ENCODE data around the gene FAM81A. TPM values are rescaled to one million over a fixed set of nuclear protein-coding genes. Genes with fewer than 3 reads are reported as not detected.

Gene FAM81A
- total and polyA plus RNA-seq, 9 of the 15 experiments (the other 6 are each of a cell fraction or from before 2014, with no cell fraction given): not detected

DNA sequence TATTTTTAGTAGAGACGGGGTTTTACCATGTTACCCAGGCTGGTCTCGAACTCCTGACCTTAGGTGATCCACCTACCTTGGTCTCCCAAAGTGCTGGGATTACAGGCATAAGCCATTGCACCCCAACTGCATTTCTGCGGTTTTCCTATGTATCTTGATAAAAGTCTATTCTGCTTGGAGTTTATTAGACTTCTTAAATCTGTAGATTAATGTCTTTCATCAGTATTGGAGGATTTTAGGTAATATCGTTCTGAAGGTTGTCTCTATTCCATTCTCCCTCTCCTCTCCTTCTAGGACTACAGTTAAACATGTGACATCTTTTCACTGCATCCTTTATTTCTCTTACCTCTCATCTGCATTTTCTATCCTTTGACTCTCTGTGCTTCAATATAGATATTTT is 127.3 kb downstream of the FAM81A start:
- Histone ChIP-seq H3K4me3 (no peak overlapping the region), H3K27ac (ENCODE audit: extremely low read depth, low read depth, low read length) (no peak overlapping the region), H3K4me1 (replicated peaks in 1 of 2; ENCODE audit: control insufficient read depth in 2 of 2, insufficient read depth in 2 of 2, low read length in 2 of 2) (no peaks in the 10 kb centered on the region), H3K9ac (ENCODE audit: insufficient read depth in 1 of 2, low read depth in 2 of 2, low read length in 2 of 2) (no peak overlapping the region), H3K27me3 (ENCODE audit: control insufficient read depth in 2 of 2, insufficient read depth in 2 of 2, low read length in 2 of 2) (peaks cover 0 to 7% of the 10 kb centered on the region in 2 experiments; a peak in 2 of 5 replicates), H4K20me1 (replicated peaks; ENCODE audit: control insufficient read depth, insufficient read depth, low read length) (no peaks in the 10 kb centered on the region), H3K79me2 (ENCODE audit: control insufficient read depth, insufficient read depth, low read length) (no peaks in the 10 kb centered on the region), H2AFZ (ENCODE audit: low read depth, low read length) (no peak overlapping the region), H3K4me2 (ENCODE audit: insufficient read depth, low read length) (no peak overlapping the region), H3K36me3 (ENCODE audit: control insufficient read depth, insufficient read depth, low read length) (no peaks in the 10 kb centered on the region), H3K9me3 (replicated peaks; ENCODE audit: control insufficient read depth, insufficient read depth, low read depth, low read length) (no peaks in the 10 kb centered on the region; the same call in 1 of the 2 replicates), H3K9me1 (ENCODE audit: control insufficient read depth, insufficient read depth, low read length) (no peaks in the 10 kb centered on the region)
- no TSS peak for BruUV-seq (replicated peaks)
- intact Hi-C loops (cut with micrococcal nuclease) (no loop called here), in situ Hi-C loops (cut with MboI) (no loop called here)
- ChIA-PET POLR2A (interaction anchor here (0.7 to 1.4 kb wide), 2 partner anchors 10 to 44 kb away, joined by 3 read pairs; no protein-coding TSS in a partner anchor), CTCF (ENCODE audit: low intra/inter-chr PET ratio) (no interaction called here)
- DNase-seq (ENCODE audit: extremely low read depth in 1 of 4, low spot score in 3 of 4) (no peak), ATAC-seq (no peak), FAIRE-seq (no peak)
- TF ChIP-seq ZKSCAN1 (IDR thresholded peaks at IDR 0.05; ENCODE audit: low read depth, low read length) (no peak), CCNT2 (IDR thresholded peaks at IDR 0.05; ENCODE audit: borderline replicate concordance, extremely low read depth, insufficient read length, low read depth, low read length) (no peak), NR2C2 (CRISPR knock-in tag; IDR thresholded peaks at IDR 0.05) (no peak), NR2C2 (tag; IDR thresholded peaks at IDR 0.05) (no peak)
- TF ChIP-seq, protein P1, sequence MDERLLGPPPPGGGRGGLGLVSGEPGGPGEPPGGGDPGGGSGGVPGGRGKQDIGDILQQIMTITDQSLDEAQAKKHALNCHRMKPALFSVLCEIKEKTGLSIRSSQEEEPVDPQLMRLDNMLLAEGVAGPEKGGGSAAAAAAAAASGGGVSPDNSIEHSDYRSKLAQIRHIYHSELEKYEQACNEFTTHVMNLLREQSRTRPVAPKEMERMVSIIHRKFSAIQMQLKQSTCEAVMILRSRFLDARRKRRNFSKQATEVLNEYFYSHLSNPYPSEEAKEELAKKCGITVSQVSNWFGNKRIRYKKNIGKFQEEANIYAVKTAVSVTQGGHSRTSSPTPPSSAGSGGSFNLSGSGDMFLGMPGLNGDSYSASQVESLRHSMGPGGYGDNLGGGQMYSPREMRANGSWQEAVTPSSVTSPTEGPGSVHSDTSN (CRISPR knock-in tag; IDR thresholded peaks at IDR 0.05; ENCODE audit: low read depth): no peak
- TF ChIP-seq, protein P1 (tag; conservative IDR thresholded peaks at IDR 0.05; ENCODE audit: low read depth): no peak
- WGBS (ENCODE audit: insufficient coverage, low coverage, missing lambda C conversion rate): 8% methylated on average over 4 of the region's 4 CpGs

Data from K562 (cell line).